Fibroblast of mammary gland (primary cell): Measurements from ENCODE around the gene COX6B1.
"Not testable (repeated sequence)": the region's sequence is repeated elsewhere in the genome, so short reads cannot be mapped to it uniquely, and the experiment has no call there.

Source experiments
- DNase-seq: peaks from one replicate; pipeline ENCODE4 v3.0.0-alpha.2; 2010; ENCODE audit warnings: low read depth
- H3K4me3 ChIP-seq: 2 replicates; pipeline ENCODE4 v1.5.1; 2011; ENCODE audit warnings: low read depth, mild to moderate bottlenecking, low read length, moderate library complexity; ENCODE audit not compliant: control insufficient read depth
- TF ChIP-seq, protein P1 (sequence below): conservative IDR thresholded peaks from 2 replicates; pipeline ENCODE4 v1.5.1; 2011; ENCODE audit warnings: low read depth, low read length, inconsistent platforms; ENCODE audit not compliant: control insufficient read depth, insufficient read depth

COX6B1 gene

GRCh38 chr19:35648017-35648961, at the start of gene COX6B1:
COX6B1 (plus strand) TSS chr19:35648323; CDS start chr19:35651244, 2,921 bp downstream.
- H3K4me3 ChIP-seq, result peak within 1 kb of the TSS; percentile 95
- TF ChIP-seq, protein P1, sequence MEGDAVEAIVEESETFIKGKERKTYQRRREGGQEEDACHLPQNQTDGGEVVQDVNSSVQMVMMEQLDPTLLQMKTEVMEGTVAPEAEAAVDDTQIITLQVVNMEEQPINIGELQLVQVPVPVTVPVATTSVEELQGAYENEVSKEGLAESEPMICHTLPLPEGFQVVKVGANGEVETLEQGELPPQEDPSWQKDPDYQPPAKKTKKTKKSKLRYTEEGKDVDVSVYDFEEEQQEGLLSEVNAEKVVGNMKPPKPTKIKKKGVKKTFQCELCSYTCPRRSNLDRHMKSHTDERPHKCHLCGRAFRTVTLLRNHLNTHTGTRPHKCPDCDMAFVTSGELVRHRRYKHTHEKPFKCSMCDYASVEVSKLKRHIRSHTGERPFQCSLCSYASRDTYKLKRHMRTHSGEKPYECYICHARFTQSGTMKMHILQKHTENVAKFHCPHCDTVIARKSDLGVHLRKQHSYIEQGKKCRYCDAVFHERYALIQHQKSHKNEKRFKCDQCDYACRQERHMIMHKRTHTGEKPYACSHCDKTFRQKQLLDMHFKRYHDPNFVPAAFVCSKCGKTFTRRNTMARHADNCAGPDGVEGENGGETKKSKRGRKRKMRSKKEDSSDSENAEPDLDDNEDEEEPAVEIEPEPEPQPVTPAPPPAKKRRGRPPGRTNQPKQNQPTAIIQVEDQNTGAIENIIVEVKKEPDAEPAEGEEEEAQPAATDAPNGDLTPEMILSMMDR, result no peak
- peak; percentile 95 for DNase-seq

GRCh38 chr19:35601971-35602370, 46.2 kb upstream of the COX6B1 start:
- TF ChIP-seq, protein P1, result no peak
- no peak overlapping the region for H3K4me3 ChIP-seq
- DNase-seq, result no peak

DNA sequence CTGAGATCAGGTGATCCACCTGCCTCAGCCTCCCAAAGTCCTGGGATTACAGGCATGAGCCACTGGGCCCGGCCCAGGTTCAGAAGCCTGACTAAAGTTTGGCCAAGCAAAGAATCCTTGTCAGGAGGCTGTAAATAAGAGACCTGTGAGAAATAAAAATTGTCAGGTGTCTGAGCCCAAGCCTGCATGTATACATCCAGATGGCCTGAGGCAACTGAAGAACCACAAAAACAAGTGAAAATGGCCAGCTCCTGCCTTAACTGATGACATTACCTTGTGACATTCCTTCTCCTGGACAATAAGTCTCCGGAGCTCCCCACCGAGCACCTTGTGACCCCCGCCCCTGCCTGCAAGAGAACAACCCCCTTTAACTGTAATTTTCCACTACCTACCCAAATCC, 43.7 kb upstream of the COX6B1 start:
- not testable (repeated sequence) for DNase-seq, H3K4me3 ChIP-seq

GRCh38 chr19:35607170-35607569, 41.0 kb upstream of the COX6B1 start:
- H3K4me3 ChIP-seq, DNase-seq: not testable (repeated sequence)

DNA sequence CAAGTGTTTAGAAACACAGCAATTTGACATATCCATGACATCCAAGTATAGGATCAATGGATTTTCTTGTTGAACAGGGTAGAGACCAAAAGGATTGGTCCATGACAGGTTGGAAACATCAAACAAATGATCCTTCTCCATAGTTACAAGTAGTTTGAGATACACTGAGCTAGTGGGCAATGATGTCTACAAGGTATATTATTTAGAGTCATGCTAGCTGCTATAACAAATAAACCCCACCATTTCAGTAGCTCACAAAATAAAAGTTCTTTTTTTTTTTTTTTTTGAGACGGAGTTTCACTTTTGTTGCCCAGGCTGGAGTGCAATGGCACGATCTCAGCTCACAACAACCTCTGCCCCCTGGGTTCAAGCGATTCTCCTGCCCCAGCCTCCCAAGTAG, 40.5 kb upstream of the COX6B1 start:
- DNase-seq, result no peak
- TF ChIP-seq, protein P1, result no peak

DNA sequence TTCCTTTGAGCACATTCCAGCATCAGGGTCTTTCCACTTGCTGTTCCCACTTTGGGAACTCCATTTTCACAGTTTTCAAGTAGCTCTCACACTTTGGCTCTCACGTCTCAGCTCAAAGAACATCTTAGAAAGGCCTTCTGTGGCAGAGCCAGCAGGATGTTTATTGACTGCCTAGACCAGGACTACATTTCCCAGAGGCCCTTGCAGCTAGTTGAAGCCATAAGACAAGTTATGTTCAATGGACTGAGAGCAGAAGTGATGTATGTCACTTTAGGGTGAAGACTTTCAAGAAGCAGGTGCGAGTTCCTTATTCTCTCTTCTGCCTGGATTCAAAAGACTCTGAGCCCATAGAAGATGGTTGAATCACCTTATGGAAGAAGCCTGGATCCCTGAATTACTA, 39.9 kb upstream of the COX6B1 start:
- DNase-seq, result no peak
- TF ChIP-seq, protein P1, result no peak
- no peak overlapping the region for H3K4me3 ChIP-seq

More for the DNA sequence above, 40.5 kb upstream of the COX6B1 start:
- H3K4me3 ChIP-seq, result no peak overlapping the region

GRCh38 chr19:35609851-35610353, 38.2 kb upstream of the COX6B1 start:
- H3K4me3 ChIP-seq, result no peak overlapping the region
- TF ChIP-seq, protein P1, result no peak
- no peak for DNase-seq
